HG03442 (cell line): ENCODE data around the gene UBE2V1.
"Not testable (repeated sequence)": the region's sequence is repeated elsewhere in the genome, so short reads cannot be mapped to it uniquely, and the experiment has no call there.

Experiments
- ATAC-seq: cut with Tn5 transposase; IDR thresholded peaks from one replicate; pipeline ENCODE4 v1.9.1; 2021; ENCODE audit warnings: mild to moderate bottlenecking, moderate library complexity; ENCODE audit not compliant: unreplicated experiment

The UBE2V1 gene

GRCh38 chr20:50112512-50113419, at the start of gene UBE2V1:
Gene UBE2V1 (minus strand): TSS chr20:50113150. CDS start chr20:50113128, 22 bp downstream.
- peak; percentile 46 for ATAC-seq

GRCh38 chr20:50161494-50161893, 48.5 kb upstream of the UBE2V1 start:
- not testable (repeated sequence) for ATAC-seq

- ATAC-seq = peak; percentile 94
Measured at GRCh38 chr20:50153500-50154377, 40.8 kb upstream of the UBE2V1 start, which contains the start of gene PEDS1. Gene PEDS1 (minus strand): TSS chr20:50153723. CDS start chr20:50153637, 86 bp downstream.

GRCh38 chr20:50153153-50153499, 40.2 kb upstream of the UBE2V1 start:
- ATAC-seq = no peak

- no peak for ATAC-seq
Measured at GRCh38 chr20:50152394-50153152, 39.6 kb upstream of the UBE2V1 start.

- ATAC-seq = no peak
Measured at GRCh38 chr20:50151034-50151743, 38.2 kb upstream of the UBE2V1 start.

- no peak for ATAC-seq
Measured at GRCh38 chr20:50149481-50150254, 36.7 kb upstream of the UBE2V1 start.

GRCh38 chr20:50146732-50147662, 34.0 kb upstream of the UBE2V1 start:
- no peak for ATAC-seq

- ATAC-seq = no peak
Measured at GRCh38 chr20:50146214-50146613, 33.3 kb upstream of the UBE2V1 start.

- no peak for ATAC-seq
Measured at GRCh38 chr20:50145566-50145965, 32.6 kb upstream of the UBE2V1 start.

GRCh38 chr20:50144362-50144761, 31.4 kb upstream of the UBE2V1 start:
- ATAC-seq = no peak

- no peak for ATAC-seq
Measured at GRCh38 chr20:50142812-50143211, 29.9 kb upstream of the UBE2V1 start.

GRCh38 chr20:50141811-50142561, 29.0 kb upstream of the UBE2V1 start:
- ATAC-seq = no peak

GRCh38 chr20:50141018-50141675, 28.2 kb upstream of the UBE2V1 start:
- no peak for ATAC-seq

- no peak for ATAC-seq
Measured at GRCh38 chr20:50140339-50140859, 27.4 kb upstream of the UBE2V1 start.

GRCh38 chr20:50138479-50139393, 25.8 kb upstream of the UBE2V1 start:
- no peak for ATAC-seq
